22Rv1 (cell line): ENCODE measurements around the gene BMAL1.

Experiments used
- CTCF ChIP-seq: fragments of 450-650 bp; IDR thresholded peaks from 2 replicates; pipeline ENCODE4 v1.5.1; 2017; ENCODE audit warnings: mild to moderate bottlenecking
- ZFX ChIP-seq: fragments of 450-650 bp; IDR thresholded peaks from 2 replicates; pipeline ENCODE4 v1.6.1; 2017; ENCODE audit warnings: antibody characterized with exemption, borderline replicate concordance

- TF ChIP-seq CTCF = no peak
- no peak for TF ChIP-seq ZFX
Measured at GRCh38 chr11:13235895-13236294, 41.7 kb upstream of the BMAL1 start.
